ENCODE data around the gene KLHL30.

KLHL30 gene

GRCh38 chr2:238140040-238140439 lies 1.6 kb downstream of the KLHL30 start:
- H3K4me3 ChIP-seq (ENCODE audit: low read depth, low read length) = no peak overlapping the region
- DNase-seq (ENCODE audit: low read depth) = no peak
- in situ Hi-C loops (cut with HindIII; ENCODE audit: low sequenced_read_pairs) = no loop called here
- no peak for TF ChIP-seq CTCF (IDR thresholded peaks at IDR 0.05; ENCODE audit: low read depth, low read length, missing control alignments)

GRCh38 chr2:238140721-238141540 lies 2.5 kb downstream of the KLHL30 start:
- no peak for TF ChIP-seq CTCF (IDR thresholded peaks at IDR 0.05; ENCODE audit: low read depth, low read length, missing control alignments)
- H3K4me3 ChIP-seq (ENCODE audit: low read depth, low read length) = no peak overlapping the region
- in situ Hi-C loops (cut with HindIII; ENCODE audit: low sequenced_read_pairs) = no loop called here
- no peak for DNase-seq (ENCODE audit: low read depth)

GRCh38 chr2:238141541-238142318 lies 3.3 kb downstream of the KLHL30 start:
- in situ Hi-C loops (cut with HindIII; ENCODE audit: low sequenced_read_pairs) = no loop called here
- H3K4me3 ChIP-seq (ENCODE audit: low read depth, low read length) = no peak overlapping the region
- DNase-seq (ENCODE audit: low read depth) = no peak
- TF ChIP-seq CTCF (IDR thresholded peaks at IDR 0.05; ENCODE audit: low read depth, low read length, missing control alignments) = no peak

DNA sequence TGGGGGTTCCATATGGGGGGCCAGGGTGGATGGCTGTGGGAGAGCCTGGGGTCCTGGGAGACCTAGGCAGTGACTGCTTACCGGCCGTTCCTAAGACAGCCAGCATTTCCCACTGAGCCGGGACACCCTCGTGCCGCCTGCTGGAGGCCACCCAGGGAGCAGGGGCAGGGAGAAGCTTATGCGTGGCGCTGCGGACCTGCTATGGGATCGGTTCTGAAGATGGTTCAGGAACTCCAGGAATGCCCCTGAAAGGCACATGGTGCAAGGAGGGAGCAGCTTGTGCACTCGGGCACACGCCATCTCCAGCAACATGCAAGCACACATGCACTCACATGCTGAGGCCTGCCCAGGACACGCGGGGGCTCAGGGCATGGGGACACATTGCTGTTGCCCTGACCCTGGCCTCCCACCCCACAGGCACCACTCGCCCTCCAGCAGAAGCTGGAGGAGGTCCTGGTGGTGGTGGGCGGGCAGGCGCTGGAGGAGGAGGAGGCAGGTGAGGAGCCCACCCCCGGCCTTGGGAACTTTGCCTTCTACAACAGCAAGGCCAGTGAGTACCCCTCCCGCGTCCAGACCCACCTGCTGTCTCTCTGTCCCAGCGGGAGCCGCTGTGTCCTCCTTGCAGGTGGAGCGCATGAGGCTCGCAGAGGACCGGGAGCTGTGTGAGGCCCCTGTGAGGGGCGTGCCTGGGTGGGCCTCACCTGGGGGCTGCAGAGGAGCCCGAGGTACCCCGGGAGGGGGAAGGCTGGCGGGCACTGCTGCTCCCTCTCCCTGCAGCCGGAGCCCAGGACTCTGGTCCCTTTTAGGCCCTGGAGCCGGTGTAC lies 4.1 kb downstream of the KLHL30 start:
- no peak for DNase-seq (ENCODE audit: low read depth)
- in situ Hi-C loops (cut with HindIII; ENCODE audit: low sequenced_read_pairs) = no loop called here
- H3K4me3 ChIP-seq (ENCODE audit: low read depth, low read length) = no peak overlapping the region
- no peak for TF ChIP-seq CTCF (IDR thresholded peaks at IDR 0.05; ENCODE audit: low read depth, low read length, missing control alignments)

DNA sequence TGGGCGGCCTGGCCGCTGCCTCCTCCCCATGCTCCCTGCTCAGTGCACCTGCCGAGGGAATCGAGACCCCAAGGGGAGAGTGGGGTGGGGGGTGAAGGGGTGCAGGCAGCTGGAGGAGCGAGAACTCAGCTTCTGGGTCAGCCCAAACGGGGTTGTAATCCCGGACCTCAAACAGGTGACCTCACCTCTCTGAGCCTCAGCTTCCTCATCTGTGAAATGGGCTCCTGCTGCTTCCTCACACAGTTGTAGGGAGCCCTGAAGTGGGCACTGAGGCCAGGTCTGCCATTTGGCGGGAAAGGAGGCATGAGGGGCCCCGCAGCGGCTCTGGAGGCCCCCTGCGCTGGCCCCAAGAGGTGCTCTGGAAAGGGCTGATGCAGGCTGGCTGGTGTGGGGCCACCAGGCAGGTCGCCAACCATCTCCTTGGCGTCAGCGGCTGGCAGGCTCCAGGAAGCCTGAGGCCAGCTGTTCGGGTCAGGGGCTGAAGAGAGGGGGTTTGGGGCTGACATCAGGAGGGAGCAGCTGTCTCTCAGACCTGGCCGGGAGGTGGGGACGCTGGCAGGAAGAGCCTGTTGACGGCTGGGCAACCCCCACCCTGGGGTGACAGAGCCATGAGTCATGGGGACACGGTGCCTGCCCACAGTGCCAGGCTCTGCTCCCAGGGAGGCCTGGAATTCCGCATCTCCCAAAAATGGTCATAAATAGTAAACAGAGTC lies 4.9 kb downstream of the KLHL30 start:
- in situ Hi-C loops (cut with HindIII; ENCODE audit: low sequenced_read_pairs) = no loop called here
- no peak for TF ChIP-seq CTCF (IDR thresholded peaks at IDR 0.05; ENCODE audit: low read depth, low read length, missing control alignments)
- no peak overlapping the region for H3K4me3 ChIP-seq (ENCODE audit: low read depth, low read length)
- no peak for DNase-seq (ENCODE audit: low read depth)

DNA sequence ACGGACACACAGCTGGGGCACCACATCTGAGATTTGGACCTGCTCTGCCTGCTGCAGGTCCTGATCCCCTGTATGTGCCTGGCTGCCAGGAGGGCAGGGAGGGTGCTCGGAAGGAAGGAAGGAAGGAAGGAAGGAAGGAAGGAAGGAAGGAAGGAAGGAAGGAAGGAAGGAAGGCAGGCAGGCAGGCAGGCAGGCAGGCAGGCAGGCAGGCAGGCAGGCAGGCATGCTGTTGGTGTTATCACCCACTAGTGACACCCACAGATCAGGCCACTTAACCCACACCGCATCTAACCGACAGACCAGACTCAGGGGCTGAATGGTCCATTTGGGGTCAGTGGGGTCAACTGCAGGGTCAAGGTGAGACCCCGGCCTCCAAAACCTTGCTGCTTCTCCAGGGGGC lies 5.8 kb downstream of the KLHL30 start:
- no peak for TF ChIP-seq CTCF (IDR thresholded peaks at IDR 0.05; ENCODE audit: low read depth, low read length, missing control alignments)
- no peak overlapping the region for H3K4me3 ChIP-seq (ENCODE audit: low read depth, low read length)
- in situ Hi-C loops (cut with HindIII; ENCODE audit: low sequenced_read_pairs) = no loop called here
- no peak for DNase-seq (ENCODE audit: low read depth)

Measured in astrocyte of the cerebellum (primary cell).